ENCODE data around the gene ANXA5.

ANXA5 gene

GRCh38 chr4:121648516-121648915 lies 48.3 kb downstream of the ANXA5 start:
- DNase-seq = no peak

- no peak for DNase-seq
Measured at GRCh38 chr4:121642876-121643585, 53.7 kb downstream of the ANXA5 start.

GRCh38 chr4:121642292-121642691 lies 54.5 kb downstream of the ANXA5 start:
- no peak for DNase-seq

- DNase-seq = no peak
Measured at GRCh38 chr4:121633653-121634052, 63.1 kb downstream of the ANXA5 start.

GRCh38 chr4:121632636-121633035 lies 64.1 kb downstream of the ANXA5 start:
- DNase-seq = no peak
